GM12878 (cell line): ENCODE data around the gene UBAC2. TPM values are rescaled to one million over a fixed set of nuclear protein-coding genes. Genes with fewer than 3 reads are reported as not detected.

Experiments used
- ATAC-seq: fragments of 200-7000 bp; cut with Tn5 transposase; 3 replicates; pipeline ENCODE4 v1.9.1; 2020; ENCODE audit warnings: mild to moderate bottlenecking, moderate library complexity
- BruUV-seq: library from RNA; stranded (reverse); fragments of 400-500 nt; replicated peaks from 2 replicates; lab custom pipeline; 2021; lab: Mats Ljungman, UMichigan
- CTCF ChIA-PET: fragments of 300-600 bp; sonication (Branson Sonifier 250); formaldehyde crosslinking; extraction: SDS; loops from one replicate; lab custom pipeline; 2021; ENCODE audit warnings: inconsistent platforms; lab: Yijun Ruan, JAX
- POLR2A ChIA-PET: fragments of 350-600 bp; formaldehyde crosslinking; extraction: SDS; loops from one replicate; lab custom pipeline; 2021; ENCODE audit warnings: inconsistent platforms; lab: Charles Lee
- RAD21 ChIA-PET: fragments of 300-600 bp; sonication (Branson Sonifier 250); formaldehyde crosslinking; loops from one replicate; lab custom pipeline; 2023; ENCODE audit warnings: antibody characterized with exemption; ENCODE audit not compliant: unreplicated experiment; lab: Charles Lee
- SMC1A ChIA-PET: fragments of 300-600 bp; sonication (Branson Sonifier 250); formaldehyde crosslinking; loops from one replicate; lab custom pipeline; 2023; ENCODE audit not compliant: unreplicated experiment, uncharacterized antibody; lab: Charles Lee
- DNase-seq: peaks from one replicate; pipeline ENCODE4 v3.0.0-alpha.2; 2011; ENCODE audit warnings: low read depth, low spot score
- FAIRE-seq: peaks from 3 replicates; lab custom pipeline; 2011; peaks lifted over from hg19 to GRCh38; lab: Jason Lieb, UNC
- H2AFZ ChIP-seq: 2 replicates; pipeline ENCODE4 v1.6.0; 2011; ENCODE audit warnings: low read depth, low read length, control low read depth; ENCODE audit not compliant: control insufficient read depth
- H3K27ac ChIP-seq: 2 replicates; pipeline ENCODE4 v1.5.1; 2011; ENCODE audit warnings: control low read depth; ENCODE audit not compliant: control insufficient read depth, insufficient read depth
- H3K27me3 ChIP-seq, 2 experiments: replicated peaks in 1 of 2; 2 replicates each; pipeline versions ENCODE4 v1.6.0 to v1.6.1; 2011; ENCODE audit warnings: low read length in 1 of 2; ENCODE audit not compliant: control insufficient read depth in 2 of 2, insufficient read depth in 2 of 2
- H3K36me3 ChIP-seq, 2 experiments: 2 replicates each; pipeline ENCODE4 v1.5.1; 2011; ENCODE audit warnings: low read length in 1 of 2; ENCODE audit not compliant: control insufficient read depth in 2 of 2, insufficient read depth in 2 of 2
- H3K4me1 ChIP-seq: 2 replicates; pipeline ENCODE4 v1.6.1; 2011; ENCODE audit warnings: mild to moderate bottlenecking, low read length, moderate library complexity, mixed read lengths; ENCODE audit not compliant: control insufficient read depth, insufficient read depth
- H3K4me2 ChIP-seq: 2 replicates; pipeline ENCODE4 v1.6.0; 2011; ENCODE audit warnings: control low read depth; ENCODE audit not compliant: control insufficient read depth, insufficient read depth
- H3K4me3 ChIP-seq: fragments of 200-600 bp; sonication (generic); 2 replicates; pipeline ENCODE4 v1.5.1; 2016
- H3K79me2 ChIP-seq: 2 replicates; pipeline ENCODE4 v1.6.0; 2011; ENCODE audit warnings: low read length; ENCODE audit not compliant: control insufficient read depth, insufficient read depth
- H3K9ac ChIP-seq: 2 replicates; pipeline ENCODE4 v1.8.0; 2011; ENCODE audit warnings: low read length, control low read depth, mixed read lengths; ENCODE audit not compliant: control insufficient read depth, insufficient read depth
- H3K9me3 ChIP-seq: replicated peaks from 3 replicates; pipeline ENCODE4 v1.5.1; 2011; ENCODE audit warnings: mild to moderate bottlenecking, low read length; ENCODE audit not compliant: control insufficient read depth, insufficient read depth
- H4K20me1 ChIP-seq: 2 replicates; pipeline ENCODE4 v1.6.0; 2011; ENCODE audit not compliant: control insufficient read depth, insufficient read depth
- CREM ChIP-seq: IDR thresholded peaks from 2 replicates; pipeline ENCODE4 v1.6.1; 2014; ENCODE audit warnings: antibody characterized with exemption, low read depth
- JUNB ChIP-seq: IDR thresholded peaks from 2 replicates; pipeline ENCODE4 v1.6.1; 2016; ENCODE audit warnings: antibody characterized with exemption, mild to moderate bottlenecking
- JUND ChIP-seq: IDR thresholded peaks from 2 replicates; pipeline ENCODE4 v1.6.1; 2012; ENCODE audit warnings: low read depth, mild to moderate bottlenecking, low read length, improper control_type of control experiment, moderate library complexity
- MTA3 ChIP-seq: IDR thresholded peaks from 2 replicates; pipeline ENCODE4 v1.6.1; 2012; ENCODE audit warnings: low read length, inconsistent platforms, borderline replicate concordance
- MYC ChIP-seq: IDR thresholded peaks from 2 replicates; pipeline ENCODE4 v1.6.1; 2011; ENCODE audit warnings: mild to moderate bottlenecking, low read length, moderate library complexity, inconsistent platforms; ENCODE audit not compliant: insufficient read depth, insufficient replicate concordance, insufficient read length, severe bottlenecking
- NR2C2 ChIP-seq: IDR thresholded peaks from 2 replicates; pipeline ENCODE4 v1.6.1; 2011; ENCODE audit warnings: borderline replicate concordance, low read depth; ENCODE audit not compliant: control insufficient read depth, insufficient read length
- PML ChIP-seq: IDR thresholded peaks from 2 replicates; pipeline ENCODE4 v1.6.1; 2012; ENCODE audit warnings: low read length, inconsistent platforms
- SMARCA5 ChIP-seq: fragments of 450-650 bp; IDR thresholded peaks from 2 replicates; pipeline ENCODE4 v1.6.1; 2017; ENCODE audit warnings: mild to moderate bottlenecking
- TCF3 ChIP-seq: IDR thresholded peaks from 2 replicates; pipeline ENCODE4 v1.6.1; 2012; ENCODE audit warnings: low read depth, mild to moderate bottlenecking, low read length, borderline replicate concordance; ENCODE audit not compliant: insufficient read depth
- ZNF384 ChIP-seq: IDR thresholded peaks from 2 replicates; pipeline ENCODE4 v1.6.1; 2012; ENCODE audit warnings: low read depth, mild to moderate bottlenecking, low read length, improper control_type of control experiment, borderline replicate concordance
- ZNF622 ChIP-seq: fragments of 450-650 bp; IDR thresholded peaks from 2 replicates; pipeline ENCODE4 v1.6.1; 2017; ENCODE audit warnings: mild to moderate bottlenecking, inconsistent platforms
- WGBS: methylation state at CpG from one replicate; pipeline ENCODE4 v1.1.6; 2016; ENCODE audit warnings: low lambda C conversion rate; ENCODE audit not compliant: insufficient replicate concordance, insufficient coverage; ENCODE audit errors: missing lambda C conversion rate; 5-methylcytosine and 5-hydroxymethylcytosine counted together
- in situ Hi-C: fragments of 300-500 bp; cut with MboI; formaldehyde crosslinking; loops from 9 replicates; pipeline ENCODE4 v1.14.3; 2018; ENCODE audit warnings: mixed read lengths
- intact Hi-C: fragments of 100-400 bp; cut with micrococcal nuclease; formaldehyde crosslinking; loops from one replicate; pipeline ENCODE4 v1.14.2; 2022; ENCODE audit not compliant: unreplicated experiment
- polyA plus RNA-seq, 11 experiments: library from polyadenylated mRNA; depleted of rRNA in 4 of 11; unstranded in 6 of 11; stranded (reverse) in 5 of 11; fragments of >200 nt; fragmentation: Nextera tagmentation in 4 of 11; fragmentation: Illumina TruSeq in 1 of 11; extraction: Ambion mirVana in 4 of 11; extraction: Trizol in 1 of 11; gene quantifications; 1 replicate in 1 of 11; 2 replicates in 10 of 11; pipeline versions ENCODE4 v1.2.1 to v1.2.3, GENCODE V29; 2011 to 2016; ENCODE audit warnings: inconsistent platforms in 2 of 11, missing spikeins in 2 of 11, low read depth in 1 of 11
- total RNA-seq, 4 experiments: library from RNA; depleted of rRNA in 3 of 4; stranded (reverse); fragments of >200 nt in 3 of 4; fragmentation: Illumina TruSeq in 1 of 4; extraction: Trizol in 1 of 4; gene quantifications; 2 replicates each; pipeline versions ENCODE4 v1.2.1 to v1.2.3, GENCODE V29; 2013 to 2021
- TF ChIP-seq, protein P1 (sequence below): fragments of 450-650 bp; IDR thresholded peaks from 2 replicates; pipeline ENCODE4 v1.6.1; 2017; ENCODE audit warnings: mild to moderate bottlenecking
- TF ChIP-seq, protein P2 (sequence below): fragments of 450-650 bp; IDR thresholded peaks from 2 replicates; pipeline ENCODE4 v1.6.1; 2016; ENCODE audit warnings: mild to moderate bottlenecking, moderate library complexity, borderline replicate concordance

UBAC2 gene
- total and polyA plus RNA-seq, 10 of the 15 experiments (the other 5 are each of a cell fraction or from before 2014, with no cell fraction given), result 3.0 to 54.6 (median 17.4) TPM

- intact Hi-C loops (no loop called here), in situ Hi-C loops (no loop called here)
- H3K4me1 ChIP-seq, result peaks cover 62% of the 10 kb centered on the region
- TF ChIP-seq, protein P1, sequence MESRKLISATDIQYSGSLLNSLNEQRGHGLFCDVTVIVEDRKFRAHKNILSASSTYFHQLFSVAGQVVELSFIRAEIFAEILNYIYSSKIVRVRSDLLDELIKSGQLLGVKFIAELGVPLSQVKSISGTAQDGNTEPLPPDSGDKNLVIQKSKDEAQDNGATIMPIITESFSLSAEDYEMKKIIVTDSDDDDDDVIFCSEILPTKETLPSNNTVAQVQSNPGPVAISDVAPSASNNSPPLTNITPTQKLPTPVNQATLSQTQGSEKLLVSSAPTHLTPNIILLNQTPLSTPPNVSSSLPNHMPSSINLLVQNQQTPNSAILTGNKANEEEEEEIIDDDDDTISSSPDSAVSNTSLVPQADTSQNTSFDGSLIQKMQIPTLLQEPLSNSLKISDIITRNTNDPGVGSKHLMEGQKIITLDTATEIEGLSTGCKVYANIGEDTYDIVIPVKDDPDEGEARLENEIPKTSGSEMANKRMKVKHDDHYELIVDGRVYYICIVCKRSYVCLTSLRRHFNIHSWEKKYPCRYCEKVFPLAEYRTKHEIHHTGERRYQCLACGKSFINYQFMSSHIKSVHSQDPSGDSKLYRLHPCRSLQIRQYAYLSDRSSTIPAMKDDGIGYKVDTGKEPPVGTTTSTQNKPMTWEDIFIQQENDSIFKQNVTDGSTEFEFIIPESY, result no peak
- TF ChIP-seq JUNB (no peak), CREM (no peak), NR2C2 (no peak), MYC (no peak), ZNF384 (no peak), ZNF622 (no peak), MTA3 (no peak), TCF3 (no peak), JUND (no peak), PML (no peak), SMARCA5 (no peak)
- TF ChIP-seq, protein P2, sequence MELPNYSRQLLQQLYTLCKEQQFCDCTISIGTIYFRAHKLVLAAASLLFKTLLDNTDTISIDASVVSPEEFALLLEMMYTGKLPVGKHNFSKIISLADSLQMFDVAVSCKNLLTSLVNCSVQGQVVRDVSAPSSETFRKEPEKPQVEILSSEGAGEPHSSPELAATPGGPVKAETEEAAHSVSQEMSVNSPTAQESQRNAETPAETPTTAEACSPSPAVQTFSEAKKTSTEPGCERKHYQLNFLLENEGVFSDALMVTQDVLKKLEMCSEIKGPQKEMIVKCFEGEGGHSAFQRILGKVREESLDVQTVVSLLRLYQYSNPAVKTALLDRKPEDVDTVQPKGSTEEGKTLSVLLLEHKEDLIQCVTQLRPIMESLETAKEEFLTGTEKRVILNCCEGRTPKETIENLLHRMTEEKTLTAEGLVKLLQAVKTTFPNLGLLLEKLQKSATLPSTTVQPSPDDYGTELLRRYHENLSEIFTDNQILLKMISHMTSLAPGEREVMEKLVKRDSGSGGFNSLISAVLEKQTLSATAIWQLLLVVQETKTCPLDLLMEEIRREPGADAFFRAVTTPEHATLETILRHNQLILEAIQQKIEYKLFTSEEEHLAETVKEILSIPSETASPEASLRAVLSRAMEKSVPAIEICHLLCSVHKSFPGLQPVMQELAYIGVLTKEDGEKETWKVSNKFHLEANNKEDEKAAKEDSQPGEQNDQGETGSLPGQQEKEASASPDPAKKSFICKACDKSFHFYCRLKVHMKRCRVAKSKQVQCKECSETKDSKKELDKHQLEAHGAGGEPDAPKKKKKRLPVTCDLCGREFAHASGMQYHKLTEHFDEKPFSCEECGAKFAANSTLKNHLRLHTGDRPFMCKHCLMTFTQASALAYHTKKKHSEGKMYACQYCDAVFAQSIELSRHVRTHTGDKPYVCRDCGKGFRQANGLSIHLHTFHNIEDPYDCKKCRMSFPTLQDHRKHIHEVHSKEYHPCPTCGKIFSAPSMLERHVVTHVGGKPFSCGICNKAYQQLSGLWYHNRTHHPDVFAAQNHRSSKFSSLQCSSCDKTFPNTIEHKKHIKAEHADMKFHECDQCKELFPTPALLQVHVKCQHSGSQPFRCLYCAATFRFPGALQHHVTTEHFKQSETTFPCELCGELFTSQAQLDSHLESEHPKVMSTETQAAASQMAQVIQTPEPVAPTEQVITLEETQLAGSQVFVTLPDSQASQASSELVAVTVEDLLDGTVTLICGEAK, result no peak
- DNase-seq (no peak), FAIRE-seq (no peak), ATAC-seq (no peak)
- H3K27ac ChIP-seq, result peak overlapping the region; percentile 81; the same call in 1 of the 2 replicates
- POLR2A ChIA-PET, result interaction anchor here (1.0 to 1.8 kb wide), 4 partner anchors 32 to 54 kb away, joined by 3 to 6 read pairs (median 4); no protein-coding TSS in a partner anchor
- H3K36me3 ChIP-seq, result no peaks in the 10 kb centered on the region; a peak in 3 of 4 replicates
- H3K9ac ChIP-seq, result no peak overlapping the region
- H3K4me2 ChIP-seq, result no peak overlapping the region; the same call in 1 of the 2 replicates
- SMC1A ChIA-PET, result interaction anchor here (0.8 to 7.5 kb wide), 19 partner anchors 9 to 84 kb away, joined by 3 to 78 read pairs (median 6); partner anchors contain the start of gene GPR183
- 97% methylated on average over 2 of the region's 2 CpGs for WGBS
- CTCF ChIA-PET, result interaction anchor here (1.1 to 3.9 kb wide), 11 partner anchors 9 to 84 kb away, joined by 3 to 20 read pairs (median 6); no protein-coding TSS in a partner anchor
- RAD21 ChIA-PET, result interaction anchor here (1.0 to 7.5 kb wide), 9 partner anchors 8 to 83 kb away, joined by 3 to 99 read pairs (median 29); partner anchors contain the start of gene GPR183
- H4K20me1 ChIP-seq, result no peaks in the 10 kb centered on the region
- H3K9me3 ChIP-seq, result no peaks in the 10 kb centered on the region
- H3K79me2 ChIP-seq, result peaks cover 24% of the 10 kb centered on the region
- no peak overlapping the region for H2AFZ ChIP-seq
- BruUV-seq, result no TSS peak
- H3K27me3 ChIP-seq, result no peaks in the 10 kb centered on the region
- H3K4me3 ChIP-seq, result no peak overlapping the region
Observed at GRCh38 chr13:99353246-99353600, 152.6 kb downstream of the UBAC2 start.
